ENCODE results near the gene TRAT1. TPM values are rescaled to one million over a fixed set of nuclear protein-coding genes. Genes with fewer than 3 reads are reported as not detected.
"Not testable (repeated sequence)": the region's sequence is repeated elsewhere in the genome, so short reads cannot be mapped to it uniquely, and the experiment has no call there.

TRAT1 gene
- total RNA-seq, 1 donor from 2014 or later, result not detected

GRCh38 chr3:108804966-108805365 lies 17.6 kb upstream of the TRAT1 start:
- no peak for TF ChIP-seq CTCF (IDR thresholded peaks at IDR 0.05; ENCODE audit: insufficient read depth, low read length, poor library complexity, severe bottlenecking)
- no peaks in the 10 kb centered on the region for H3K36me3 ChIP-seq (ENCODE audit: control insufficient read depth, insufficient read depth, low read length)
- no peak for DNase-seq (ENCODE audit: low read depth)
- no peak overlapping the region for H3K4me3 ChIP-seq (ENCODE audit: low read depth, low read length)
- H3K27me3 ChIP-seq (ENCODE audit: control insufficient read depth, insufficient read depth, low read length), result no peaks in the 10 kb centered on the region

GRCh38 chr3:108806316-108806715 lies 16.3 kb upstream of the TRAT1 start:
- Histone ChIP-seq H3K36me3 (ENCODE audit: control insufficient read depth, insufficient read depth, low read length) (no peaks in the 10 kb centered on the region), H3K4me3 (ENCODE audit: low read depth, low read length) (no peak overlapping the region), H3K27me3 (ENCODE audit: control insufficient read depth, insufficient read depth, low read length) (no peaks in the 10 kb centered on the region)
- no peak for DNase-seq (ENCODE audit: low read depth)
- TF ChIP-seq CTCF (IDR thresholded peaks at IDR 0.05; ENCODE audit: insufficient read depth, low read length, poor library complexity, severe bottlenecking), result no peak

DNA sequence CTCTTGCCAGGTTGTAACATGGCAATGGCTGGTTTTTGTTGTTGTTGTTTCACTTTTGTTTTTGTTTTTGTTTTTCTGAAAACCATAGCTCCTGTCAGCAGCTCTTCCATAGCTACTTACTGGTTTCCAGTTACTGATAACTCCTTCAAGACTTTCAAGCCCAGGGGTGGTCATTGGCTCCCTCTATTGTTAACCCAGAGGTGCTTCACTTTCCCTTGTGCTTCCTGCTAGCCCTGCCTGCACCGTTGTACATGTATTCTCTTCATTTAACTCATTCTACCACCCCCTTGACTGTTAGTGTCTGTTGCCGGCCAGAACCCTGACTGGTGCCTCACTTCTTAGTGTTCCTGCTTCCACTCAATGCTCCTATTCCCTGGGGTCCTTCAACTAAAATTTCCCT lies 4.2 kb upstream of the TRAT1 start:
- DNase-seq (ENCODE audit: low read depth), result no peak
- peak; percentile 54 for TF ChIP-seq CTCF (IDR thresholded peaks at IDR 0.05; ENCODE audit: insufficient read depth, low read length, poor library complexity, severe bottlenecking)
- no peaks in the 10 kb centered on the region for H3K27me3 ChIP-seq (ENCODE audit: control insufficient read depth, insufficient read depth, low read length)
- no peak overlapping the region for H3K4me3 ChIP-seq (ENCODE audit: low read depth, low read length)
- H3K36me3 ChIP-seq (ENCODE audit: control insufficient read depth, insufficient read depth, low read length), result no peaks in the 10 kb centered on the region

DNA sequence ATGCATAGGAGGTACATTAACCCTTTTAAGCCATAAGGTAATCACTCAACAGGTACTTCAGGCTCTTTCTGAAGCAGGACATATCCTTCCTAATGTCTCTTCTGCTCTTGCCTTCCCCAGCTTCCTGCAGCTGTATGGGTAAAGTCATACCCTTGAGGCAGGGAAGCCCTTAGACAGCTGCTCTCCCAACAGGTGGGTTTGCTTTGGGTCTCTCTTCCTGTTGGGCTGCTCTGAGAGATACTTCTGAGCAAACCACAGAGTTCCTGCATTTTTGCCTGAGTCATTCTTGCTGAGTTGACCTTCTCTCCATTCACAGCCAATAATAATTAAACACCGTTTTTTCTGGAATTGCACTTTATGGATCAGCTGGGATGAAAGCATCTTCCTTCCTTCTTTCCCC lies 2.0 kb upstream of the TRAT1 start:
- no peaks in the 10 kb centered on the region for H3K36me3 ChIP-seq (ENCODE audit: control insufficient read depth, insufficient read depth, low read length)
- no peak for DNase-seq (ENCODE audit: low read depth)
- H3K4me3 ChIP-seq (ENCODE audit: low read depth, low read length), result no peak overlapping the region
- TF ChIP-seq CTCF (IDR thresholded peaks at IDR 0.05; ENCODE audit: insufficient read depth, low read length, poor library complexity, severe bottlenecking), result no peak
- no peaks in the 10 kb centered on the region for H3K27me3 ChIP-seq (ENCODE audit: control insufficient read depth, insufficient read depth, low read length)

GRCh38 chr3:108823227-108823626 lies 641 bp downstream of the TRAT1 start:
- no peaks in the 10 kb centered on the region for H3K36me3 ChIP-seq (ENCODE audit: control insufficient read depth, insufficient read depth, low read length)
- no peak for TF ChIP-seq CTCF (IDR thresholded peaks at IDR 0.05; ENCODE audit: insufficient read depth, low read length, poor library complexity, severe bottlenecking)
- H3K4me3 ChIP-seq (ENCODE audit: low read depth, low read length), result no peak overlapping the region
- no peak for DNase-seq (ENCODE audit: low read depth)
- H3K27me3 ChIP-seq (ENCODE audit: control insufficient read depth, insufficient read depth, low read length), result no peaks in the 10 kb centered on the region

DNA sequence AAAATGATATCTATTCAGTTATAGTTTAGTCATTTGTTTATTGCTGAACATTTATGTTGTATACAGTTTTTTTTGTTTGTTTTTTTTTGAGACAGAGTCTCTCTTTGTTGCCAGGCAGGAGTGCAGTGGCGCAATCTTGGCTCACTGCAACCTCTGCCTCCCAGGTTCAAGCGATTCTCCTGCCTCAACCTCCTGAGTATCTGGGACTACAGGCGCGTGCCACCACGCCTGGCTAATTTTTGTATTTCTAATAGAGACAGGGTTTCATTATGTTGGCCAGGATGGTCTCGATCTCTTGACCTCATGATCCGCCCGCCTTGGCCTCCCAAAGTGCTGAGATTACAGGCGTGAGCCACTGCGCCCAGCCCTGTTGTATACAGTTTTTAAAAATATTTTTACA lies 1.2 kb downstream of the TRAT1 start:
- H3K27me3 ChIP-seq (ENCODE audit: control insufficient read depth, insufficient read depth, low read length); H3K36me3 ChIP-seq (ENCODE audit: control insufficient read depth, insufficient read depth, low read length); H3K4me3 ChIP-seq (ENCODE audit: low read depth, low read length); DNase-seq (ENCODE audit: low read depth): not testable (repeated sequence)

Data from kidney epithelial cell (primary cell).